Smooth muscle cell (in vitro differentiated cells): ENCODE results near the gene TACR2. TPM values are rescaled to one million over a fixed set of nuclear protein-coding genes. Genes with fewer than 3 reads are reported as not detected.

Source experiments
- DNase-seq: peaks from one replicate; lab custom pipeline; 2025; ENCODE audit not compliant: unreplicated experiment; lab: John Stamatoyannopoulos, UW
- H2AFZ ChIP-seq: fragments of 200-600 bp; sonication (generic); 2 replicates; pipeline ENCODE4 v1.6.0; 2016; ENCODE audit warnings: antibody characterized with exemption, low read depth, mild to moderate bottlenecking
- H3F3A ChIP-seq: fragments of 200-600 bp; sonication (generic); 2 replicates; pipeline ENCODE4 v1.6.0; 2017; ENCODE audit warnings: antibody characterized with exemption, low read depth
- H3K27ac ChIP-seq: fragments of 200-600 bp; sonication (generic); 2 replicates; pipeline ENCODE4 v1.5.1; 2016; ENCODE audit warnings: low read depth, mild to moderate bottlenecking
- H3K27me3 ChIP-seq: fragments of 200-600 bp; sonication (generic); 2 replicates; pipeline ENCODE4 v1.6.1; 2016; ENCODE audit warnings: low read depth, mild to moderate bottlenecking
- H3K36me3 ChIP-seq: fragments of 200-600 bp; sonication (generic); 2 replicates; pipeline ENCODE4 v1.5.1; 2016; ENCODE audit warnings: low read depth
- H3K4me1 ChIP-seq: fragments of 200-600 bp; sonication (generic); 2 replicates; pipeline ENCODE4 v1.5.1; 2016; ENCODE audit warnings: low read depth
- H3K4me2 ChIP-seq: fragments of 200-600 bp; sonication (generic); 2 replicates; pipeline ENCODE4 v1.6.0; 2016; ENCODE audit warnings: mild to moderate bottlenecking
- H3K4me3 ChIP-seq: fragments of 200-600 bp; sonication (generic); 2 replicates; pipeline ENCODE4 v1.5.1; 2016; ENCODE audit warnings: mild to moderate bottlenecking
- H3K79me2 ChIP-seq: fragments of 200-600 bp; sonication (generic); 2 replicates; pipeline ENCODE4 v1.6.0; 2016; ENCODE audit warnings: low read depth, mild to moderate bottlenecking
- H3K9ac ChIP-seq: fragments of 200-600 bp; sonication (generic); 2 replicates; pipeline ENCODE4 v1.6.0; 2016; ENCODE audit warnings: low read depth
- H3K9me3 ChIP-seq: fragments of 200-600 bp; sonication (generic); replicated peaks from 2 replicates; pipeline ENCODE4 v1.5.1; 2016; ENCODE audit warnings: low read depth
- H4K20me1 ChIP-seq: fragments of 200-600 bp; sonication (generic); 2 replicates; pipeline ENCODE4 v1.6.0; 2016; ENCODE audit warnings: low read depth
- CTCF ChIP-seq: fragments of 200-600 bp; sonication (generic); IDR thresholded peaks from 2 replicates; pipeline ENCODE4 v1.5.1; 2017; ENCODE audit warnings: borderline replicate concordance, mild to moderate bottlenecking, antibody characterized with exemption; ENCODE audit not compliant: insufficient read depth, poor library complexity, severe bottlenecking
- WGBS: methylation state at CpG from one replicate; pipeline ENCODE4 v1.1.7; 2016; ENCODE audit warnings: low lambda C conversion rate; 5-methylcytosine and 5-hydroxymethylcytosine counted together
- polyA plus RNA-seq: library from polyadenylated mRNA; unstranded; fragments of >200 nt; fragmentation: Nextera tagmentation; extraction: Ambion mirVana; gene quantifications from 2 replicates; pipeline ENCODE4 v1.2.1, GENCODE V29; 2016
- total RNA-seq: library from RNA; depleted of rRNA; stranded (reverse); fragments of >200 nt; gene quantifications from 2 replicates; pipeline ENCODE4 v1.2.3, GENCODE V29; 2014

TACR2 gene
- total and polyA plus RNA-seq, 2 experiments from 2014 or later: 0.13 TPM; not detected in 1

GRCh38 chr10:69362471-69362954 is 54.2 kb downstream of the TACR2 start:
- Histone ChIP-seq H3K27ac (peak overlapping the region; percentile 83), H3K9me3 (no peaks in the 10 kb centered on the region), H3F3A (peaks cover 12% of the 10 kb centered on the region), H3K4me2 (peak overlapping the region; percentile 62), H3K4me1 (peaks cover 13% of the 10 kb centered on the region), H3K4me3 (no peak overlapping the region), H3K79me2 (peaks cover 14% of the 10 kb centered on the region), H3K9ac (no peak overlapping the region), H3K36me3 (no peaks in the 10 kb centered on the region), H4K20me1 (peaks cover 96% of the 10 kb centered on the region), H3K27me3 (no peaks in the 10 kb centered on the region), H2AFZ (no peak overlapping the region)
- no peak for TF ChIP-seq CTCF
- DNase-seq: peak; percentile 23
- 43% methylated on average over 13 of the region's 13 CpGs for WGBS

GRCh38 chr10:69361303-69361614 is 55.5 kb downstream of the TACR2 start:
- no peak for DNase-seq
- TF ChIP-seq CTCF: no peak
- no peak overlapping the region for H2AFZ ChIP-seq
- peaks cover 12% of the 10 kb centered on the region for H3F3A ChIP-seq
- no peak overlapping the region for H3K9ac ChIP-seq
- H3K79me2 ChIP-seq: peaks cover 25% of the 10 kb centered on the region
- no peaks in the 10 kb centered on the region for H3K9me3 ChIP-seq
- H3K27ac ChIP-seq: peak overlapping the region; percentile 83
- no peaks in the 10 kb centered on the region for H3K36me3 ChIP-seq
- H3K4me3 ChIP-seq: no peak overlapping the region
- no peak overlapping the region for H3K4me2 ChIP-seq
- H3K27me3 ChIP-seq: no peaks in the 10 kb centered on the region
- peaks cover 96% of the 10 kb centered on the region for H4K20me1 ChIP-seq
- WGBS: 95% methylated on average over 2 of the region's 2 CpGs
- H3K4me1 ChIP-seq: peaks cover 13% of the 10 kb centered on the region

GRCh38 chr10:69360485-69361302 is 56.0 kb downstream of the TACR2 start:
- DNase-seq: no peak
- WGBS: 78% methylated on average over 8 of the region's 8 CpGs
- Histone ChIP-seq H3K4me2 (no peak overlapping the region), H3K4me1 (peaks cover 13% of the 10 kb centered on the region), H3K9ac (no peak overlapping the region), H3K4me3 (no peak overlapping the region), H3K9me3 (no peaks in the 10 kb centered on the region), H3K79me2 (peaks cover 30% of the 10 kb centered on the region), H3K36me3 (no peaks in the 10 kb centered on the region), H3F3A (peaks cover 12% of the 10 kb centered on the region), H3K27ac (peak overlapping the region; percentile 24), H4K20me1 (peaks cover 94% of the 10 kb centered on the region), H3K27me3 (no peaks in the 10 kb centered on the region), H2AFZ (no peak overlapping the region)
- no peak for TF ChIP-seq CTCF

GRCh38 chr10:69359594-69359993 is 57.1 kb downstream of the TACR2 start:
- H3F3A ChIP-seq: peaks cover 12% of the 10 kb centered on the region
- no peak for DNase-seq
- WGBS: 94% methylated on average over 5 of the region's 5 CpGs
- H3K27me3 ChIP-seq: no peaks in the 10 kb centered on the region
- H3K4me2 ChIP-seq: no peak overlapping the region
- no peak overlapping the region for H3K9ac ChIP-seq
- peaks cover 8% of the 10 kb centered on the region for H3K4me1 ChIP-seq
- H3K4me3 ChIP-seq: no peak overlapping the region
- peaks cover 92% of the 10 kb centered on the region for H4K20me1 ChIP-seq
- peaks cover 39% of the 10 kb centered on the region for H3K79me2 ChIP-seq
- no peak overlapping the region for H2AFZ ChIP-seq
- TF ChIP-seq CTCF: no peak
- no peak overlapping the region for H3K27ac ChIP-seq
- H3K9me3 ChIP-seq: no peaks in the 10 kb centered on the region
- no peaks in the 10 kb centered on the region for H3K36me3 ChIP-seq
